ENCODE measurements around the gene TSTD1. TPM values are rescaled to one million over a fixed set of nuclear protein-coding genes. Genes with fewer than 3 reads are reported as not detected.

TSTD1 gene
- total RNA-seq, 1 donor from 2014 or later, result 24.2 TPM

- H3K36me3 Mint-ChIP-seq (ENCODE audit: unreplicated experiment), result peaks cover 5% of the 10 kb centered on the region
- H3K4me3 Mint-ChIP-seq (ENCODE audit: unreplicated experiment), result peak overlapping the region; percentile 39
- H3K27ac Mint-ChIP-seq (ENCODE audit: unreplicated experiment), result peak overlapping the region; percentile 70
- peaks cover 21% of the 10 kb centered on the region for H3K27me3 Mint-ChIP-seq (ENCODE audit: unreplicated experiment)
- TF ChIP-seq CTCF (IDR thresholded peaks at IDR 0.05; ENCODE audit: partially characterized antibody, unreplicated experiment), result no peak
- no peak for DNase-seq
- H3K9me3 Mint-ChIP-seq (ENCODE audit: unreplicated experiment), result peaks cover 16% of the 10 kb centered on the region
- peaks cover 14% of the 10 kb centered on the region for H3K4me1 Mint-ChIP-seq (ENCODE audit: low read depth, unreplicated experiment)
Observed at GRCh38 chr1:161080441-161081405, 42.0 kb upstream of the TSTD1 start.

GRCh38 chr1:161079436-161080110 is 40.8 kb upstream of the TSTD1 start:
- no peak for DNase-seq
- no peak overlapping the region for H3K4me3 Mint-ChIP-seq (ENCODE audit: unreplicated experiment)
- peaks cover 24% of the 10 kb centered on the region for H3K27me3 Mint-ChIP-seq (ENCODE audit: unreplicated experiment)
- H3K36me3 Mint-ChIP-seq (ENCODE audit: unreplicated experiment), result peaks cover 5% of the 10 kb centered on the region
- no peak overlapping the region for H3K27ac Mint-ChIP-seq (ENCODE audit: unreplicated experiment)
- H3K9me3 Mint-ChIP-seq (ENCODE audit: unreplicated experiment), result peaks cover 16% of the 10 kb centered on the region
- TF ChIP-seq CTCF (IDR thresholded peaks at IDR 0.05; ENCODE audit: partially characterized antibody, unreplicated experiment), result no peak
- peaks cover 14% of the 10 kb centered on the region for H3K4me1 Mint-ChIP-seq (ENCODE audit: low read depth, unreplicated experiment)

- H3K4me1 Mint-ChIP-seq (ENCODE audit: low read depth, unreplicated experiment), result peaks cover 14% of the 10 kb centered on the region
- peaks cover 18% of the 10 kb centered on the region for H3K9me3 Mint-ChIP-seq (ENCODE audit: unreplicated experiment)
- no peak for TF ChIP-seq CTCF (IDR thresholded peaks at IDR 0.05; ENCODE audit: partially characterized antibody, unreplicated experiment)
- DNase-seq, result no peak
- H3K27me3 Mint-ChIP-seq (ENCODE audit: unreplicated experiment), result peaks cover 18% of the 10 kb centered on the region
- H3K4me3 Mint-ChIP-seq (ENCODE audit: unreplicated experiment), result no peak overlapping the region
- H3K27ac Mint-ChIP-seq (ENCODE audit: unreplicated experiment), result no peak overlapping the region
- H3K36me3 Mint-ChIP-seq (ENCODE audit: unreplicated experiment), result peaks cover 5% of the 10 kb centered on the region
Observed at GRCh38 chr1:161077426-161077825, 38.7 kb upstream of the TSTD1 start.

- Mint-ChIP-seq H3K36me3 (ENCODE audit: unreplicated experiment) (peaks cover 5% of the 10 kb centered on the region), H3K4me1 (ENCODE audit: low read depth, unreplicated experiment) (peaks cover 14% of the 10 kb centered on the region), H3K27ac (ENCODE audit: unreplicated experiment) (no peak overlapping the region), H3K4me3 (ENCODE audit: unreplicated experiment) (no peak overlapping the region), H3K9me3 (ENCODE audit: unreplicated experiment) (peaks cover 16% of the 10 kb centered on the region), H3K27me3 (ENCODE audit: unreplicated experiment) (peaks cover 18% of the 10 kb centered on the region)
- DNase-seq, result no peak
- no peak for TF ChIP-seq CTCF (IDR thresholded peaks at IDR 0.05; ENCODE audit: partially characterized antibody, unreplicated experiment)
Observed at GRCh38 chr1:161076410-161076809, 37.6 kb upstream of the TSTD1 start.

Data from glutamatergic neuron (in vitro differentiated cells).